AG04450 (cell line): Measurements from ENCODE around the gene SETD9. TPM values are rescaled to one million over a fixed set of nuclear protein-coding genes. Genes with fewer than 3 reads are reported as not detected.

Experiments used
- CTCF ChIA-PET: fragments of 300-600, 350-600 bp; formaldehyde crosslinking; extraction: SDS; loops from one replicate; lab custom pipeline; 2022; ENCODE audit warnings: antibody characterized with exemption, inconsistent platforms; lab: Charles Lee
- POLR2A ChIA-PET: fragments of 350-600 bp; formaldehyde crosslinking; extraction: SDS; loops from one replicate; lab custom pipeline; 2021; ENCODE audit warnings: antibody characterized with exemption, inconsistent platforms; lab: Yijun Ruan, JAX
- DNase-seq: peaks from one replicate; pipeline ENCODE4 v3.0.0-alpha.2; 2011; ENCODE audit warnings: low read depth, low spot score
- H3K27ac ChIP-seq: one replicate; pipeline ENCODE4 v1.5.1; 2012; ENCODE audit warnings: low read depth, low read length, control low read depth
- H3K27me3 ChIP-seq: one replicate; pipeline ENCODE4 v1.6.0; 2012; ENCODE audit warnings: low read length; ENCODE audit not compliant: control insufficient read depth, insufficient read depth
- H3K4me3 ChIP-seq: 2 replicates; pipeline ENCODE4 v1.5.1; 2011; ENCODE audit warnings: mild to moderate bottlenecking, low read depth, low read length, control low read depth
- H3K9me3 ChIP-seq: 2 replicates; pipeline ENCODE4 v1.5.1; 2012; ENCODE audit warnings: low read length; ENCODE audit not compliant: control insufficient read depth, insufficient read depth
- polyA plus RNA-seq: library from polyadenylated mRNA; depleted of rRNA; stranded (reverse); fragments of >200 nt; gene quantifications from 2 replicates; pipeline ENCODE4 v1.2.3, GENCODE V29; 2011; rRNA removed
- TF ChIP-seq, protein P1 (sequence below): IDR thresholded peaks from 2 replicates; pipeline ENCODE4 v1.5.1; 2011; ENCODE audit warnings: low read depth, low read length, control low read depth, inconsistent platforms

The SETD9 gene
- polyA plus RNA-seq, 1 experiment = 12.1 TPM

DNA sequence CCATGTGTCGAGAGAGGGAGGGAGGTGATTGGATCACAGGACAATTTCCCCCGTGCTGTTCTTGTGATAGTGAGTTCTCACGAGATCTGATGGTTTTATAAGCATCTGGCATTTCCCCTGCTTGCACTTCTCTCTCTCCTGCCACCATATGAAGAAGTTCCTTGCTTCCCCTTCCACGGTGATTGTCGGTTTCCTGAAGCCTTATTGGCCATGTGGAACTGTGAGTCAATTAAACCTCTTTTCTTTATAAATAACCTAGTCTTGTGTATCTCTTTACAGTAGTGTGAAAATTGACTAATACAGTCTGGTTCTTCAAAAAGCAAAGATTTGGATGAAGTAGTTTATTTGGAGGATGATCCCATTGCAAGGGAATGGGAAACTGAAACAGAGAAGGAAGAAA, 53.9 kb downstream of the SETD9 start:
- CTCF ChIA-PET = no interaction called here

DNA sequence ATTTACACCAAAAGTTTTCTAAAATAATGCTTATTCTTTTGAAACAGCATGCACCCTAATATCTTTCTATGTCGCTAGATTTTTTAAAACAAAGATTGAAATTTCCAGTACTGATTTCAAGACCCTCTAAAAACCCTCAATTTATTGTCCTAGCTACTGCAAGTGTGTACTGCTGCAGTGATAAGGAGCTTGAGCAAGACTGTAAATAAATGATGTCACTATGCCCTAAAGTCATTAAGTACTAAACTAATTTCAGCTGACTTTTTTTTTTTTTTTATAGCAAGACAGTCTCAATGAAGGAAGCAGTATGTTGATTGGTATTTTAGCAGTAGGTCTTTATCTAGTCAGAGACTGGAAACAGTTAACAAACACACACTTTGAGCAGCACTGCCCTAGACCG, 54.8 kb downstream of the SETD9 start:
- Histone ChIP-seq H3K4me3 (no peak overlapping the region), H3K9me3 (no peaks in the 10 kb centered on the region), H3K27me3 (peaks cover 30% of the 10 kb centered on the region), H3K27ac (no peak overlapping the region)
- no peak for DNase-seq
- ChIA-PET CTCF (interaction anchor here (0.7 kb wide), 1 partner anchor 209 kb away, joined by 3 read pairs; no protein-coding TSS in a partner anchor), POLR2A (no interaction called here)
- TF ChIP-seq, protein P1, sequence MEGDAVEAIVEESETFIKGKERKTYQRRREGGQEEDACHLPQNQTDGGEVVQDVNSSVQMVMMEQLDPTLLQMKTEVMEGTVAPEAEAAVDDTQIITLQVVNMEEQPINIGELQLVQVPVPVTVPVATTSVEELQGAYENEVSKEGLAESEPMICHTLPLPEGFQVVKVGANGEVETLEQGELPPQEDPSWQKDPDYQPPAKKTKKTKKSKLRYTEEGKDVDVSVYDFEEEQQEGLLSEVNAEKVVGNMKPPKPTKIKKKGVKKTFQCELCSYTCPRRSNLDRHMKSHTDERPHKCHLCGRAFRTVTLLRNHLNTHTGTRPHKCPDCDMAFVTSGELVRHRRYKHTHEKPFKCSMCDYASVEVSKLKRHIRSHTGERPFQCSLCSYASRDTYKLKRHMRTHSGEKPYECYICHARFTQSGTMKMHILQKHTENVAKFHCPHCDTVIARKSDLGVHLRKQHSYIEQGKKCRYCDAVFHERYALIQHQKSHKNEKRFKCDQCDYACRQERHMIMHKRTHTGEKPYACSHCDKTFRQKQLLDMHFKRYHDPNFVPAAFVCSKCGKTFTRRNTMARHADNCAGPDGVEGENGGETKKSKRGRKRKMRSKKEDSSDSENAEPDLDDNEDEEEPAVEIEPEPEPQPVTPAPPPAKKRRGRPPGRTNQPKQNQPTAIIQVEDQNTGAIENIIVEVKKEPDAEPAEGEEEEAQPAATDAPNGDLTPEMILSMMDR = no peak

More for the DNA sequence above, 53.9 kb downstream of the SETD9 start:
- no peak for DNase-seq
- H3K27ac ChIP-seq = no peak overlapping the region
- no peak overlapping the region for H3K4me3 ChIP-seq
- TF ChIP-seq, protein P1 = no peak
- POLR2A ChIA-PET = no interaction called here
- peaks cover 29% of the 10 kb centered on the region for H3K27me3 ChIP-seq
- H3K9me3 ChIP-seq = no peaks in the 10 kb centered on the region

Other genes with a start within 250 kb of the SETD9 start
- 5.4 and 7.7 TPM in 2 replicates for gene MAP3K1, start 94.0 kb upstream of the SETD9 start, polyA plus RNA-seq
- 14.0 and 19.4 TPM in 2 replicates for gene MIER3, start 42.5 kb downstream of the SETD9 start, polyA plus RNA-seq